ENCODE data around the gene RALGAPA2. TPM values are rescaled to one million over a fixed set of nuclear protein-coding genes. Genes with fewer than 3 reads are reported as not detected.

Gene RALGAPA2
- polyA plus RNA-seq, 1 donor from 2014 or later: 21.8 TPM

DNA sequence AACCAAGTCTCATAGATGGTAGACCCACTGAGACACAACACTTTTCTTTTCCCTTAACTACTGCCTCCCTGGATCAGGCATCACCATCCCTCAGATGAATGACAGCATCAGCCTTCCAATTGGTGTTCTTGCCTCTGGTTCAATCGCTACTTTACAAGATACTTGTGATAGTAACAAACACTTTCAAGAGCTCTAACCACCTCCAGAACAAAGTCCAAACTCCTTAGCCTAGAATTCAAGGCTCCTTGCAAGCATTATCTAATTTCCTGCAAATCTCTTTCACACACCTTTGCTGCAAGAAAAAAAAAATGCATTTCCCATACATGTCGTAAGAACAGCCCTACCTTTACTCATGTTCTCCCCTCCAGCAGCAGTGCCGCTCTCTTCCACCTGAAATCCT, 33.1 kb downstream of the RALGAPA2 start:
- Histone ChIP-seq H3K4me2 (ENCODE audit: low read length) (no peak overlapping the region), H3K27ac (ENCODE audit: low read length) (no peak overlapping the region), H3K9me2 (ENCODE audit: insufficient read depth, low read length) (no peaks in the 10 kb centered on the region), H4K20me1 (ENCODE audit: insufficient read depth) (no peaks in the 10 kb centered on the region), H3F3A (ENCODE audit: insufficient read depth, low read length, poor library complexity, severe bottlenecking) (no peaks in the 10 kb centered on the region), H3K79me2 (replicated peaks; ENCODE audit: insufficient read depth, low read length) (no peaks in the 10 kb centered on the region), H3K27me3 (ENCODE audit: insufficient read depth, low read depth, low read length) (no peaks in the 10 kb centered on the region), H3K4me3 (ENCODE audit: low read length) (no peak overlapping the region), H3K9me3 (ENCODE audit: low read length) (no peaks in the 10 kb centered on the region), H3K36me3 (ENCODE audit: insufficient read depth, low read length) (peaks cover 6% of the 10 kb centered on the region), H2AFZ (ENCODE audit: low read depth, low read length) (no peak overlapping the region), H3K9ac (ENCODE audit: low read length) (no peak overlapping the region)
- TF ChIP-seq MXI1 (conservative IDR thresholded peaks at IDR 0.05; ENCODE audit: poor library complexity, severe bottlenecking) (no peak), TAF1 (IDR thresholded peaks at IDR 0.05; ENCODE audit: low read depth) (no peak), RAD21 (conservative IDR thresholded peaks at IDR 0.05) (no peak), POLR2AphosphoS5 (IDR thresholded peaks at IDR 0.05) (no peak), CTCF (IDR thresholded peaks at IDR 0.05; ENCODE audit: poor library complexity, severe bottlenecking) (no peak), EP300 (conservative IDR thresholded peaks at IDR 0.05; ENCODE audit: poor library complexity, severe bottlenecking) (no peak), SMC3 (conservative IDR thresholded peaks at IDR 0.05; ENCODE audit: poor library complexity) (no peak), EZH2 (IDR thresholded peaks at IDR 0.05; ENCODE audit: borderline replicate concordance, insufficient read depth, low read length, poor library complexity, severe bottlenecking) (no peak)
- TF ChIP-seq, protein P1, sequence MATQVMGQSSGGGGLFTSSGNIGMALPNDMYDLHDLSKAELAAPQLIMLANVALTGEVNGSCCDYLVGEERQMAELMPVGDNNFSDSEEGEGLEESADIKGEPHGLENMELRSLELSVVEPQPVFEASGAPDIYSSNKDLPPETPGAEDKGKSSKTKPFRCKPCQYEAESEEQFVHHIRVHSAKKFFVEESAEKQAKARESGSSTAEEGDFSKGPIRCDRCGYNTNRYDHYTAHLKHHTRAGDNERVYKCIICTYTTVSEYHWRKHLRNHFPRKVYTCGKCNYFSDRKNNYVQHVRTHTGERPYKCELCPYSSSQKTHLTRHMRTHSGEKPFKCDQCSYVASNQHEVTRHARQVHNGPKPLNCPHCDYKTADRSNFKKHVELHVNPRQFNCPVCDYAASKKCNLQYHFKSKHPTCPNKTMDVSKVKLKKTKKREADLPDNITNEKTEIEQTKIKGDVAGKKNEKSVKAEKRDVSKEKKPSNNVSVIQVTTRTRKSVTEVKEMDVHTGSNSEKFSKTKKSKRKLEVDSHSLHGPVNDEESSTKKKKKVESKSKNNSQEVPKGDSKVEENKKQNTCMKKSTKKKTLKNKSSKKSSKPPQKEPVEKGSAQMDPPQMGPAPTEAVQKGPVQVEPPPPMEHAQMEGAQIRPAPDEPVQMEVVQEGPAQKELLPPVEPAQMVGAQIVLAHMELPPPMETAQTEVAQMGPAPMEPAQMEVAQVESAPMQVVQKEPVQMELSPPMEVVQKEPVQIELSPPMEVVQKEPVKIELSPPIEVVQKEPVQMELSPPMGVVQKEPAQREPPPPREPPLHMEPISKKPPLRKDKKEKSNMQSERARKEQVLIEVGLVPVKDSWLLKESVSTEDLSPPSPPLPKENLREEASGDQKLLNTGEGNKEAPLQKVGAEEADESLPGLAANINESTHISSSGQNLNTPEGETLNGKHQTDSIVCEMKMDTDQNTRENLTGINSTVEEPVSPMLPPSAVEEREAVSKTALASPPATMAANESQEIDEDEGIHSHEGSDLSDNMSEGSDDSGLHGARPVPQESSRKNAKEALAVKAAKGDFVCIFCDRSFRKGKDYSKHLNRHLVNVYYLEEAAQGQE (IDR thresholded peaks at IDR 0.05; ENCODE audit: borderline replicate concordance): no peak

DNA sequence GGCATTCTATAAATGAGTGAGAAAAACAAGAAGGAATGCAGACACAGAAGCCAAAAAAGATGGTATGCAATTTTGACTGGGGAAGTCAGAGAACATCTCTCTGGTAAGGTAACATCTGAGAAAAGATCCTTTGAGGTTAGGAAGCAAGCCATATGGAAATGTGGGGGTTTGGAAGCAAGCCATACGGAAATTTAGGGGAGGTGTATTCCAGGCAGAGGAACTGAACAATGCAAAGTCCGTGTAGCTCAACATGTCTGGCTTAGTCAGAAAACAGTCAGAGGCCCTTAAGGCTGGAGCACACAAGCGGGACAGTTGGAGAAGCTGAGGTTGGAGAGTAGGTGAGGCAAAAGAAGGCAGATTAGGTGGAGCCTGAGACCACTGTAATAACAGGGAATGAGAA, 35.3 kb downstream of the RALGAPA2 start:
- H3K9me2 ChIP-seq (ENCODE audit: insufficient read depth, low read length): no peaks in the 10 kb centered on the region
- H3F3A ChIP-seq (ENCODE audit: insufficient read depth, low read length, poor library complexity, severe bottlenecking): no peaks in the 10 kb centered on the region
- H3K27ac ChIP-seq (ENCODE audit: low read length): no peak overlapping the region
- peaks cover 6% of the 10 kb centered on the region for H3K36me3 ChIP-seq (ENCODE audit: insufficient read depth, low read length)
- H3K79me2 ChIP-seq (replicated peaks; ENCODE audit: insufficient read depth, low read length): no peaks in the 10 kb centered on the region
- no peak overlapping the region for H3K4me2 ChIP-seq (ENCODE audit: low read length)
- H3K9me3 ChIP-seq (ENCODE audit: low read length): no peaks in the 10 kb centered on the region
- no peak overlapping the region for H3K4me3 ChIP-seq (ENCODE audit: low read length)
- no peaks in the 10 kb centered on the region for H3K27me3 ChIP-seq (ENCODE audit: insufficient read depth, low read depth, low read length)
- H2AFZ ChIP-seq (ENCODE audit: low read depth, low read length): no peak overlapping the region
- no peaks in the 10 kb centered on the region for H4K20me1 ChIP-seq (ENCODE audit: insufficient read depth)
- TF ChIP-seq TAF1 (IDR thresholded peaks at IDR 0.05; ENCODE audit: low read depth) (no peak), EZH2 (IDR thresholded peaks at IDR 0.05; ENCODE audit: borderline replicate concordance, insufficient read depth, low read length, poor library complexity, severe bottlenecking) (no peak), SMC3 (conservative IDR thresholded peaks at IDR 0.05; ENCODE audit: poor library complexity) (no peak), EP300 (conservative IDR thresholded peaks at IDR 0.05; ENCODE audit: poor library complexity, severe bottlenecking) (no peak), CTCF (IDR thresholded peaks at IDR 0.05; ENCODE audit: poor library complexity, severe bottlenecking) (no peak), POLR2AphosphoS5 (IDR thresholded peaks at IDR 0.05) (no peak), RAD21 (conservative IDR thresholded peaks at IDR 0.05) (no peak)
- TF ChIP-seq, protein P1 (IDR thresholded peaks at IDR 0.05; ENCODE audit: borderline replicate concordance): no peak
- no peak overlapping the region for H3K9ac ChIP-seq (ENCODE audit: low read length)

All from neural cell (in vitro differentiated cells).